HG03108 (cell line): ENCODE results near the gene PGPEP1.
A peak's percentile ranks its signal among the peaks of the same experiment; 100 is the strongest.

ENCODE experiments used
- ATAC-seq: cut with Tn5 transposase; IDR thresholded peaks from one replicate; pipeline ENCODE4 v1.9.1; 2021; ENCODE audit warnings: moderate library complexity; ENCODE audit not compliant: unreplicated experiment

PGPEP1 gene, protein sequence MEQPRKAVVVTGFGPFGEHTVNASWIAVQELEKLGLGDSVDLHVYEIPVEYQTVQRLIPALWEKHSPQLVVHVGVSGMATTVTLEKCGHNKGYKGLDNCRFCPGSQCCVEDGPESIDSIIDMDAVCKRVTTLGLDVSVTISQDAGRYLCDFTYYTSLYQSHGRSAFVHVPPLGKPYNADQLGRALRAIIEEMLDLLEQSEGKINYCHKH

DNA sequence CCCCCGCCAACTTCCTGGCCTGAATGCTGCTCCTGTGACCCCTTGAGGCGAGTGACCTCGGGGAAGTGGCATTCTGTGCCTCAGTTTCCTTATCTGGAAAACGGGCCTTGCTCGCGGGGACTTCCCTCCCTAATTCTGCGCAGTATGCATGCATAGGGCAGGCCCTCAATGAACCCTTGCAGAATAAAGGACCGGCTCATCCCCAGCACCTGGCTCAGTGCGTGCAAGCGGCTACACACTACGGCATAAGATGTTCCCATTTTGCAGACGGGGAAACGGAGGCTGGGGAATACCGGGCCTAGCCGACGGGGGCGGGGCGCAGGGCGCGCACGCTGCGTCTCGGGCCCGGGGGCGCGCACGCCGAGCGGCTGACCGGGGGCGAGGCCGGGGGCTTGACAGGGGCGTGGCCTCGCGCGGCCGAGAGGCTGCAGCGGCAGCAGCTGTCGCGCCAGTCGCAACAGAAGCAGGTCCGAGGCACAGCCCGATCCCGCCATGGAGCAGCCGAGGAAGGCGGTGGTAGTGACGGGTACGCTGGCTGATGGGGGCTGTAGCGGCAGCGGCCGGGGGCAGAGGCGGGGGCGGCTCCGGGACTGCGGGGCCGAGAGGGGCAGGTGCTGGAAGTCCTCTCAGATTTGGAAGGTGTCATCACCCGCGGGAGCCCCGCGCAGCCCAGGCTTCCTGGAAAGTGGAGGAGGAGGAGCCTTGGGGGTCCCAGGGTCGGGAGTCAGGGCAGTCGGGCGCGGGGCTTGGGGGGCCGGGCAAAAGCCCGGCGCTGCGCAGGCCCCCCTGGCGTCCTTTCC lies at the start of gene PGPEP1:
TSS of gene PGPEP1 (plus strand) at position 409 of the 800 bp plus-strand sequence. CDS start at position 493, 84 bp downstream.
- ATAC-seq = peak; percentile 45

DNA sequence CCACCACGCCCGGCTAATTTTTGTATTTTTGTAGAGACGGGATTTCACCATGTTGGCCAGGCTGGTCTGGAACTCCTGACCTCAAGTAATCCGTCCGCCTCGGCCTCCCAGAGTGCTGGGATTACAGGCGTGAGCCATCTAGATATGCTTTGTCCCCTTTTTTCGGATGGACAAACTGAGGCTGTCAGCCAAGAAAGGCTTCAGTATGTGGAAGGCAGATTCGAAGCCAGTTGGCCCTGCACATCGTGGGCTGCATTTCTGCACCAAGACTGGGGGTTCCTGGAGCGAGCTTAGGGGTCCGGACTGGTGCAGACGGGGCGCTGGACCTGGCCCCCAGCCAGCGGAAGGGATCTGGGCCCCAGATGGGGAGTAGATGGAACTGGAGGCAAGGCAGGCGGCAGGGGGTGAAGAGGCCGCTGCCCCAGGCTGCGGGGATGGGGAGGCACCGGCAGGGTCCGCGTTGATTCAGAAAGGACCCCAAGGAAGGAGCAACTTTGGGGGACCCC lies 49.3 kb upstream of the PGPEP1 start:
- ATAC-seq = peak; percentile 3

DNA sequence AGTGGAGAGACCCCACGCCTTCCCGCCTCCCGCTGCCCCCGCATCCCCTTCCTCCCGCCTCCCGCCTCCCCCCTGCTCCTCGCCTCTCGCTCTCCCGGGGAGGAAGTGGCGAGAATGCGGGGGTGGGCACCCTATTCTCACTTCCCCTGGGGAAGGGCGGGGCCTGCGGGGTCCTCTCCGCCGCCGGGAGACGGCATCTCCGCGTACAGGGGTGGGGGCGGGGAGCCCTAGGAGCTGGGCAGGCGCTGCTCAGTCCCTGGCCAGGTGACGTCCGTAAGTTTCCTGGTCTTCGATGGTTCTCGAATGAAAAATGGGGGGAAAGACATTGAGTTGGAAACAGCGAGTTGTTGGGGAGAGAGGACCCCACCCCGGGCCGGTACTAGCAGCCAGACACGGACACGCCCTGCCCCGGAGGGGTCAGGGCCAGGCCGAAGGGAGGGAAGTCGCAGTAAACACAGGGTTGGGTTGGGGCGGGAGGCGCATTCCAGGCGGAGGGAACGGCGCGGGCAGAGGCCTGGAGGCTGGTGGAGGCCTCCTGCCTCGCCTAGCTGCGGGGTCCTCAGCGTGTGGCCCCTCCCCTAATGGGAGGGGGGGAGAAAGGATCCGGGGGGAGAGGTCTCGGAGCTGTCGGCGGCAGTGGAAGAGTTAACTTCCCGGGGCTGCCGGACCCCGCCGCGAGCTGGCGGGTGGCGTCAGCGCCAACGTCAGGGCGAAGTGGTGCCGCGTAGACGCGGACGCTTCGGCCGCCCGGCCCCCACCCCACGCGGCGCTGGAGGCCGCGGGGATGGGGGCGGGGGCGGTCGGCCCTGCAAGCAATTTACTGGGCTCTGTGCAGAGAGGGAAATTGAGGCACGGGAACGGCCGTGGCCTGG lies 48.6 kb upstream of the PGPEP1 start:
- peak; percentile 42 for ATAC-seq

DNA sequence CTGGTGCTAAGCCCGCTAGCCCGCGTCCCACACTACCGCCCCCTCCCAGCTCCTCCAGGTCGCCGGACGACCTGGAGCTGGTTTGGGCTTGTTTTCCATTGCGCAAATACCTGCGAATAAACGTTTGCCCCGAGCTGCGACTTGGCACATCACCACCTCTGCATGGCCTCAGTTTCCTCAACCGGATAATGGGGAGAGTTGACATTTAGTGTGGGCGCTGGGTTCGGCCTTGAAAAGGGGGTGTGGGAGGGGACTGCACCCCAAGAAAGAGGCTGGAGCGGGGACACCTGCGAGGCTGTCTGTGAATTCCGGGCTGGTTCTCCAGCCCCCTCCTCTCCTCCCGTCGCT lies 48.0 kb upstream of the PGPEP1 start:
- ATAC-seq = no peak

DNA sequence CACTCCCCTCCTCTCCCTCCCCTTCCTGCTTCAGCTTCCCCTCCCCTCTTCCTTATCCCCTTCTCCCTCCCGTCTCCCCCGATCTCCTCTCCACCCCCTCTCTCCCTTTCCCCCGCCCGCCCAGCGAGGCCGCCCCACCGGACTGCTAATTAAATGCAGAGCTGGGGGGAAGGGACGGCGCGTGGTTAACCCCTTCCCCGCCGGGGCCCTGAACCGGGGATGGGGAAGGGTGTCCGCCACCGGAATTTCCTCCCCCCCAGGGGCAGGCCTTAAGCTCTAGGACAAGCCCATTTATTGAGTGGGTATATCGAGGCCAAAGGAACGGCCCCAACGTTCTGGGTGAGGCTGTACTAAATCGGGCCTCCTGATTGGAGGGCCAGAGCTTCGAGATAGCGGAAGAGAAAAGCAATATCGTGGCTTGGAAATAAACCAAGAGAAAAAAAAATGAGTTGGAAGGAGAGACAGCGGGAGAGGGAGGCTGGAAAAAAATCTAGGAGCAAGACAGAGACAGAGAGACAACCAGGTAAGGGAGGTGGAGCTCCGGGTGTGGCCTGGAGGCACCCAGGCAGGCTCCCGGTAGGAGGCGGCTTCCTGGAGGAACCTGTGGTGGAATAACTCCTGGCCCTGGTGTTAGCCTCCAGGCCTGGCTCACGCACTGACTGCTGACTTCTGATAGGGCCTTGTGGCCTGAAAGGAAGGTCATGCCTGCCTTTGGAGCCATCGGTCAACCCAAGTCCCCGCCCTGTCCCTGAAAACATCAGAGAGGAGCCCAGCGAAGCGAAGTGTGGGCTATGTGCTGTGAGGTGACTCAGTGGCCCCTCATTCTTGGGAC lies 47.4 kb upstream of the PGPEP1 start:
- ATAC-seq = no peak

DNA sequence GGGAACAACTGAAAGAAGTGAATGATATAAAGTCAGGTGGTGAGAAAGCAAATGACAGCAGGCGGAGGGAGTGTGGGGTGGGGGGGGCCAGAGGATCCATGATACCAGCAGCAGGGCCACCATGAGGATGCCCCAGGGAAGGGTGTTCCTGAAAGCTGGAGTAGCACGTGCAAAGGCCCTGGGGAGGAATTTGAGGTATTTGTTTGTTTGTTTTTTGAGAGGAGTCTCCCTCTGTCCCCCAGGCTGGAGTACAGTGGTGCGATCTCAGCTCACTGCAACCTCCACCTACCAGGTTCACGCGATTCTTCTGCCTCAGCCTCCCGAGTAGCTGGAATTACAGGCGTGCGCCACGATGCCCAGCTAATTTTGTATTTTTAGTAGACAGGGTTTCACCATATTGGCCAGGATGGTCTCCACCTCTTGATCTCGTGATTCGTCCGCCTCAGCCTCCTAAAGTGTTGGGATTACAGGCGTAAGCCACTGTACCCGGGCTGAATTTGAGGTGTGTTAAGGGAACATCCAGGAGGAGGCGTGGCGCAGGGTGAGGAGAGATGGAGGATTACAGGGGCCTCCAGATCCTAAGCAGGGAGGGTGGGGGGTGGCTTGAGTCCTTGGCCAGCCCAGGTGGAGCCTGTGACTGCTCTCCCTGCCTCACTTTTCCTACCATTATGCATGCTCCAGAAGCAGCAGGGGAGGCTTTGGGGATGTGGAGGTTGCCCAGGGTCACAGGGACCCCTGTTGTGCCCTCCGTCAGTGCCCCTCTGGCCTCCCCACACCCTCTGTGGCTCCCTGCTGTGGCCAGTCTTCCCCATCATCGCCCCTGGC lies 46.5 kb upstream of the PGPEP1 start:
- ATAC-seq = no peak

DNA sequence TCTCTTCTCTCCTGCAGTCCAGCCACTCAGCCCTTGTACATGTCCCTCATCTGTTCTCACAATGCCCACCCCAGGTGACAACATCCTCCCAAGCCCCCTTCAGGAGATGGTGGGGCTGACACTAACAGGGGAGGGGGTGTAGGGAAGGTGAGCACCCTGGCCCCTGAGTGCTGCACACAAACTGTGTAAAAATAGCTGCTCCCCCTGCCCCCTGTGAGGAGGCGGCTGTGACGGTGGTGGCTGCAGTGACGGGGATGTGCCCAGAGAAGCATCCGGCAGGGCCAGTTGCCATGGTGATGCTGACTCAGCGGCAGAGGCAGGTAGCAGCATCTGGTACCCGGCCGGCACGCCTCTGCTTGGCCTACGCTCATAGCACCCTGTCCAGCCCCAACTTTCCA lies 45.9 kb upstream of the PGPEP1 start:
- no peak for ATAC-seq

DNA sequence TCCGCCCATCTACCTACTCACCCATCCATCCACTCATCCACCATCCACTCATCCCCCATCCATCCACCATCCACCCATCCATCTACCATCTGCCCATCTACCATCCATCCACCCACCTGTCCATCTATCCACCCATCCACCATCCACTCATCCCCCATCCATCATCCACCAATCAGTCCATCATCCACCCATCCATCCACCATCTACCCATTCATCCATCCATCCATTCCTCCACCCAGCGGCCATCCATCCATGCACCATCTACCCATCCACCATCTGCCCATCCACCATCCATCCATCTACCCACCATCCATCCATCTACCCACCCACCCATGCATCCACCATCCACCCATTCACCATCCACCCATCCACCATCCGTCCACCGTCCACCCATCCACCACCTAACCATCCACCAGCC lies 45.4 kb upstream of the PGPEP1 start:
- ATAC-seq = no peak

DNA sequence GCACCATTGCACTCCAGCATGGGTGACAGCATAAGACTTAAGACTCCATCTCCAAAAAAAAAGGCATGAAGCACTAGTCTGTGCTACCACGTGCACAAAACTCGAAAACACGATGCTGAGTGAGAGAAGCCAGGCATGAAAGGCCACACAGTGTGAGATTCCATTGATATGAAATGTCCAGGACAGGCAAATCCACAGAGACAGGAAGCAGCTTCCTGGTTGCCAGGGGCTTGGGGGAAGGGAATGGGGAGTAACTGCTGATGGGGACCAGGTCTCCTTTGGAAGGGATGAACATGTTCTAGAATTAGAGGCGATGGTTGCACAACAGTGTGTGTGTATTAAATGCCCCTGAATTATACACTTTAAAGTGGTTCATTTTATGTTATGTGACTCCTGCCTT lies 43.1 kb upstream of the PGPEP1 start:
- no peak for ATAC-seq

DNA sequence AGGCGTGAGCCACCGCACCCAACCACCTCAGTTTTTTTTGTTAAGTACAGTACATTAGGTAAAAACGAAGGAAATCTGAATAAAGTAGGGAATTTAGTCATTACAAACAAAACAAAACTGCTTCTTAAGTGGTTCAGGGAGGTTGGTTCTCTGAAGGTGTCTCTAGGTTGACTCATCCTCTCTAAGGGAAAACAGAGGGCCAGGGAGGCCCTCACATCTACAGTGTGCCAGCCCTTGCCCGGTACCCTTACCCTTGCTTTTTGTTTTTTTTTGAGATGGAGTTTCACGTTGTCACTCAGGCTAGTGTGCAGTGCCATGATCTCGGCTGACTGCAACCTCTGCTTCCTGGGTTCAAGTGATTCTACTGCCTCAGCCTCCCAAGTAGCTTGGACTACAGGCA lies 41.8 kb upstream of the PGPEP1 start:
- no peak for ATAC-seq

DNA sequence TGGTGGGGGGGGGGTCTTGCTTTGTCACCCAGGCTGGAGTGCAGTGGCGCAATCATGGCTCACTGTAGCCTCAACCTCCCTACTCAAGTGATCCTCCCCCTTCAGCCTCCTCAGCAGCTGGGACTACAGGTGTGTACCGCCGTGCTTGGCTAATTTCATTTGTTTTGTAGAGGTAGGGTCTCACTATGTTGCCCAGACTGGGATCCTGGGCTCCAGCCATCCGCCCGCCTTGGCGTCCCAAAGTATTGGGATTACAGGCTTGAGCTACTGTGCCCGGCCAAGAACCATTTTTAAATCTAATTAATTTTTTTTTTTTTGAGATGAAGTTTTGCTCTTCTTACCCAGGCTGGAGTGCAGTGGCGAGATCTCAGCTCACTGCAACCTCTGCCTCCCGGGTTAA lies 40.7 kb upstream of the PGPEP1 start:
- ATAC-seq = no peak

DNA sequence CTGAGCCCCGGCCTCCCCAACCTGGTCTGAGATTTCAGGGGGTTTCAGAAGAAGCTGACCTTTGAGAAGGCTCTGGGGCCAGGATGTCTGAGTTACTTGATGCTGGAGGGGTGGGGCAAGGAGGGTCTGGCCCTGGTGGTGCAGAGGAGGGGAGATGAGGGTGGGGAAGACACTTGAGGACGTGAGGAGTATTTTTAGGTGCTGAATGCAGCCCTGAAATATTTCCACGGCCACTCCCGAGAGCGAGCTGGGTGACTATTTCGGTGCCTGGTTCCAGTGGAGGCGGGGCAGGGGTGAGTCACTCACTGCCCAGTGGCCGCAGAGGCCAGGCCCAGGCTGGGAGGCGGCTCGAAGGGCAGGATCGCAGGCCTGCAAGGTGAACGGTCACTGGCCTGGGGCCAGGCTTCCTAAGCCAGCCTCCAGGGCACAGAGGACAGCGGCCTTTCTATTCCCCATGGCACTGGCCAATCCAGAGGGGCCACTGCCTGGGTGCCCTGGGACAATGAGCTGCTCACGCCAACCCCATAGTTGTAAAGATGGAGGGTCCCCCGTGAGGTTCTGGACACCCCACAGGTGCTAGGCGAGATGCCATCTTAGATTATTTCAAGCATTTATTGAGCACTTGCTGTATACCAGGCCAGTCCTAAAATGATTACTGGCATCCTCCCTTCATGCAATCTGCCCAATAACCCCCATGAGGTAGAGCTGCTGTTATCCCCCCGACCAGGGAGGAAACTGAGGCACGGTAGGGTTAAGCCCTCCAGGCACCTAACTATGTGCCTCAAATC lies 39.3 kb upstream of the PGPEP1 start:
- no peak for ATAC-seq

DNA sequence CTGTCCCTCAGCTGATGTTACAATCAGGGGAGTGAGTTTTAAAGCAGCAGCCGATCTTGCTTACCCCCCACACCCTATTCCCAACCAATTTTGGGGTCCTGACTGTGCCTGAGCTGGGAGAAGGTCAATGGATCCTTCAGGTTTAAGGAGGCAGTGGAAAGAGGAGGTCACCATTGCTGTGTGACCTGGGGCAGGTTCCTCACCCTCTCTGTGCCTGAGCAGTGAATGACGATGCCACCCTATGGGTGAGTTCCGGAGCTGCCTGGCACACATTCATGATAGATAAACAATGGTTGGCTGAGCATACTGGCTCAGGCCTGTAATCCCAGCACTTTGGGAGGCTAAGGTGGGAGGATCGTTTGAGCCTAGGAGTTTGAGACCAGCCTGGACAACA lies 38.7 kb upstream of the PGPEP1 start:
- no peak for ATAC-seq

DNA sequence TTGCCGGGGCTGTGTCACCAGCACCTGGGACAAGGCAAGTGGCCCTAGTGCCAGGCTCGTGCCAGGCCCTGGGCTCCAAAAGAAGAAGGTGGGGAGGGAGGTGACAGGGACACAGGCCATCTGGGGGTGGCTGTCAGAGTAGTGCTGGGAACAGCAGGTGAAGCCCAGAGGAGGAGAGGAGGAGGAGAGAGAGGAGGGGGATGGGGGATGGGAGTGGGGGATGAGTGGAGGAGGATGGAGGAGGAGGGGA lies 36.3 kb upstream of the PGPEP1 start:
- ATAC-seq = no peak

DNA sequence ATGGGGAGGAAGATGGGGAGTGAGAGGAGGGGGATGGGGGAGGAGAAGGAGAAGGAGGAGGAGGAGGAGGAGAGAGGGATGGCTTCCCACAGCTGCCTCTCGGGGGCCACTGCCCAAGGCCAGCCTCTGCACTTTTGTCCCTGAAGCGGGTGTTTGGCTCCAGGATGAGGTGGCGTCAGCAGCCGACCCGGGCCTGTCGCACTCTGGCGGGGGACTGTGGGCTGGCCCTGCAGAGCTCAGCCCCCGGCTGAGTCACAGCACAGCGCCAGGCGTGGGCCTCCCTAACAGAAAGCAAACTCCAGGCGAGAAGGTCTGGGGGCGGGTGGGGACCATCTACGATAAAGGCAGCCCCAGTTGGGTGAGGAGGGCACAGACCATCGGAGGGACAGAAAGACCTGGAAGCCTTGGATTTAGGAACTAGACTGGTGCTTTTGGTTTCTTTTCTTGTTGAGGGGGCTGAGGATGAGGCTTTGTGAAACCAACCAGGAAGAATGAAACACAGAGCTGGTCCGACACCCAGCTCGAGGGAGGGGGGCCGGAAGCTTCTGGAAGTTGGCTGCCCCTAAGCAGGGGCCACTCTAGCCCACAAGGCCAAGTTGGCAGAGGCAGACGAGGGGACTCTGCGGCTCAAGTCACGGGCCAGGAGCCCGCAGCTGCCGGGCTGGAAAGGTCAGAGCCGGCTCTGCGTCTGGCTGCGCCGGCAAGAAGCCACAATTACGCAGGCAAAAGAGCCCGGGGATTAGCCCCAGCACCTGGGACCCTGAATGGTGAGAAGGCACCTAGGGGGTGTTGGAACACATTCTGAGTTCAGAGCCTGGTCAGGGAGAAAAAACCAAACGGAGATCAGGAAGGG lies 35.7 kb upstream of the PGPEP1 start:
- no peak for ATAC-seq

DNA sequence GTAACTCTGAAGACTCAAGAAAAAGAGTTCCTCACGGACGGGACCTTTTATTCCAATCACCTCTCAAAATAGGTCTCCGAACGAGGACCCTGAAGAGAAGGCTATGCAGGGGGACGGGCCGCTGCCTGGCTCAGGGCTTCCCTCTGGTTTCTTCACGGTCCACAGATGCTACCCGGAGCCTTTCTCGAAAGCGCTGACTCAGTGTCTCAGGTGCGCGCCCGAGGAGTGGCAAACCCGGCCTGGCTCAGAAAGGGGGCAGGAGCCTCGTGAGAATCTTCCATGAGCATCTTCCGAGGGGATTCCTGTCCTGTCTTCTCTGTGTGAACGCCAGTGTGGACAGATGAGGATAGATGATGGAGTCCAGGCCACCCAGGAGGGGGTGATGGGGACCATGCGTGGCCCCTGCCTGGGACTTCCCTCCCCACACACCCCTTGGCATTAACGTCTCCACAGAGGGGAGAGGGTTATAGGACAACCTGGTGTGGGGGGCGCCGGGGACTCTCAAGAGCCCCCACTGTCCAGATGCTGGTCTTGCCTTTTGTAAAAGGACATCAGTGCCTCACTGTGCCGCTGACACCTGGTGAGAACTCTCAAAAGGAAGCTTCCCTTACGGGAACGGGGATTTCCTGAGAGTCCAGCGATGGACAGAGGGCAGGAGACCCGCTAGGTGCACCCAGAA lies 34.0 kb upstream of the PGPEP1 start:
- ATAC-seq = no peak

DNA sequence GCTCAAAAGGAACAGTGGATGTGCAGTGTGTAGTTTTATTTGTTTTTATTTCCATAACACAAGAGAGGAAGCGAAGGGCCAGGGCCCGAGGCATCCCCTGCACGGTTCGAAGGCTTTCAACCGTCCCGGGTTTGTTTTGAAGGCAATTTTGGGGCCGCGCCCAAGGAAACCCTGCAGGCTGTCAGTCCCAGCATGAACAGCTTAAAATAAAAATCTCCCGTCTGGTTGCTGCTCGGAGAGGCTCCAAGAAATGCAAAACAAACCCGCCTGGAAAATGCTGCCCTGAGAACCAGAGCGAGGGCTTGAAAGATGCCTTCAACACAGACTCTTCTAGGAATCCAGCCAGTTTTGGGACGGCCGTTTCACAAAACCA lies 33.5 kb upstream of the PGPEP1 start:
- no peak for ATAC-seq

DNA sequence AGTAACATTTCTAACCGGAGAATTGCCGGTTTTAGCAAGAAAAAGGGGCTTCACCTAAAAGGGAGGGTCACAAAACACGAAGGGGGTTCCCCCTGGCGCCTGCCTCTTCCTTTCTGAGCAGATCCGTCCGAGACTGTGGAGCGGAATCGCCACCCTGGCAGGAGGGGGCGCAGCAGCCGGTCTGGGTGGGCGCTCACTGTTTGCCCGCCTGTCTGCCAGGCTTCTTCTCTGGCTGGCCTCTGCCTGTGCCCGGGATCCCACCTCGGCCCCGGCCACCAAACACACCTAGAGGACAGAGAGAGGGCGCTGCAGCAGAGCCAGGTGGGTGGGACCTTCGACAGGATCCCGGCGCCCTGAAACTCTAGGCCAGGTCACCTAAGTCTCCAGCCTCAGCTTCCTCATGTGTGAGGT lies 33.1 kb upstream of the PGPEP1 start:
- ATAC-seq = no peak
